GM12892 (cell line): ENCODE results near the gene GLRX5.

ENCODE experiments used
- POLR2A ChIP-seq: IDR thresholded peaks from 2 replicates; pipeline ENCODE4 v1.6.1; 2011; ENCODE audit warnings: low read depth, low read length, control low read depth
- POLR2AphosphoS5 ChIP-seq: IDR thresholded peaks from 2 replicates; pipeline ENCODE4 v1.6.1; 2011; ENCODE audit warnings: low read depth, low read length, control low read depth
- TAF1 ChIP-seq: IDR thresholded peaks from 2 replicates; pipeline ENCODE4 v1.6.1; 2011; ENCODE audit warnings: low read depth, mild to moderate bottlenecking, control low read depth, low read length, borderline replicate concordance

- no peak for TF ChIP-seq POLR2AphosphoS5
- no peak for TF ChIP-seq TAF1
- TF ChIP-seq POLR2A = peak; percentile 64
Measured at GRCh38 chr14:95515596-95516552, 19.0 kb upstream of the GLRX5 start.
